Measurements from ENCODE around the gene CXCL3.
"Not testable (repeated sequence)": the region's sequence is repeated elsewhere in the genome, so short reads cannot be mapped to it uniquely, and the experiment has no call there.

The CXCL3 gene

DNA sequence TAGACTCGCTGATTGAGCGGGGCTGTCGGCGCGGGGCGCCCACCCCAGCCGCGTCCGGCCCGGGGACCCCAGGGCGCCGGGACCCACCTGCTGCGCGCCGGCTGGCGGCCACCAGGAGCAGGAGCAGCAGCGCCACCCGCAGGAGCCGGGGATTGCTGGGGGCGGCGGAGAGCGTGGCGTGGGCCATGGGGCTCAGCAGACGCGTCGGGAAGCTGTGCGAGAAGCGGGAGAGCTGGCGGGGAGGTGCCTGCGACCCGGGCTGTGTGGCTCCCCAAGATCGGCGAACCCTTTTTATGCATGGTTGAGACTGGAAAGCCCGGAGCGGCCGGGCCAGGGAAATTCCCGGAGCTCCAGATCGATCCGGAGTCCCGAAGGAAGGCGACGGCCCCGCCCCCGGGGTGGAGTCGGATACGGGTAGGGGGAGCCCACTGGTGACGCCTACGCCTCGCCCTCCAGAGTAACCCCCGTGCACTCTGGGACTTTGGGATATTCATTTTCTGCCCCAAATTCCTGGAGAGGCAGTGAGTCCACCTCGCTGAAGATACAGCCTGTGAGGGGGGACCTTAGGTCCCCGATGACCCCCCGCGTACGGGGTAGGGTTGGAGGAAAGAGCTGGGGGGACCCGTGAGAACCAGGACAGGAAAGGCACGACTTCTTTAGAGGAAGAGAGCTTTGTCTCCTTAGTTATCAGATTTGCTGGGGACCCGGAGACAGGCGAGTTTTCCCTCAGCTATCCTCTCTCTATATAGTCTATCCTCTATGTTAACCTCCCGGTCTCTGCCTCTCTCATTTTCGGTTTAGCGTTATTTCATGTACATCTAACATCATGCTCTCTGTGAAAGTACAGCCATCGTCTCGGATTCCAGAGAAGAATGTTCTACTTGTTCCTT, at the start of gene CXCL3:
Gene CXCL3, minus strand, starts transcription at position 265 of the 890 bp plus-strand sequence. Its CDS starts 78 bp downstream, at position 187.
- DNase-seq = peak; percentile 76

- DNase-seq = no peak
These were observed 49.0 kb upstream of the CXCL3 start for GRCh38 chr4:74087481-74087880.

GRCh38 chr4:74085669-74086068, 47.2 kb upstream of the CXCL3 start:
- no peak for DNase-seq

GRCh38 chr4:74084984-74085383, 46.5 kb upstream of the CXCL3 start:
- no peak for DNase-seq

DNA sequence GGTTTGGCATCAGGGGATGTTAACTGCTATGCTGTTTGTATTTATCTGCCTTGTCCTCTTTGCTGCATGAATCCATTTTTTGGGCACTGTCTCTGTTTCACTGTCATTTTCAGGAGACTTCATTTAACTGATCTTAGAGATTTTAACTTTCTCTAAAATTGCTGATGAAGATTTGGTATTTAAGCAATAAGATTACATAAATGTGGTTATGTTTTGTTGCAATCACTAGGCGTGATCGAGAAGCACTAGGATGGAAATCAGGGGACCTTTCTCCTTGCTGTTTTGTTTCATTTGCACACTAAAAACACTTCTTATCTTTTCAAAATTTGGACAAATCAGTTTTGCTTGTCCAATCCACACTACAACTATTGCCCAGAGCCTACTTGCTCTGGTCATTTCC, 45.1 kb upstream of the CXCL3 start:
- no peak for DNase-seq

GRCh38 chr4:74081035-74081434, 42.5 kb upstream of the CXCL3 start:
- no peak for DNase-seq

DNA sequence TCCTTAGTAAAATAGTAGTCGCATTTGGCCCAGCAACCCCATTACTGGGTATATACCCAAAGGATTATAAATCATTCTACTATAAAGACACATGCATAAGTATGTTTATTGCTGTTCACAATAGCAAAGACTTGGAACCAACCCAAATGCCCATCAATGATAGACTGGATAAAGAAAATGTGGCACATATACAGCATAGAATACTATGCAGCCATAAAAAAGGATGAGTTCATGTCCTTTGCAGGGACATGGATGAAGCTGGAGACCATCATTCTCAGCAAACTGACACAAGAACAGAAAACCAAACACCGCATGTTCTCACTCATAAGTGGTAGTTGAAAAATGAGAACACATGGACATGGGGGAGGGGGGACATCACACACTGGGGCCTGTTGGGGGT, 41.9 kb upstream of the CXCL3 start:
- DNase-seq = not testable (repeated sequence)

DNA sequence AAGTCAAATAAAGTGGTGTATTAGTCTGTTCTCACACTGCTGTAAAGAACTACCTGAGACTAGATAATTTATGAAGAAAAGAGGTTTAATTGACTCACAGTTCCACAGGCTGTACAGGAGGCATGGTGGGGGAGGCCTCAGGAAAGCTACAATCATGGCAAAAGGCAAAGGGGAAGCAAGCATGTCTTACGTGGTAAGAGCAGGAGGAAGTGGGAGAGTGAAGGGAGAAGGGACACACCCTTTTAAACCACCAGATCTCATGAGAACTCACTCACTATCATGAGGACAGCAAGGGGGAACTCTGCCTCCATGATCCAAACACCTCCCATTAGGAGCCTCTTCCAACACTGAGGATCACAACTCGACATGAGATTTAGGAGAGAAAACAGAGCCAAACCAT, 40.5 kb upstream of the CXCL3 start:
- not testable (repeated sequence) for DNase-seq

DNA sequence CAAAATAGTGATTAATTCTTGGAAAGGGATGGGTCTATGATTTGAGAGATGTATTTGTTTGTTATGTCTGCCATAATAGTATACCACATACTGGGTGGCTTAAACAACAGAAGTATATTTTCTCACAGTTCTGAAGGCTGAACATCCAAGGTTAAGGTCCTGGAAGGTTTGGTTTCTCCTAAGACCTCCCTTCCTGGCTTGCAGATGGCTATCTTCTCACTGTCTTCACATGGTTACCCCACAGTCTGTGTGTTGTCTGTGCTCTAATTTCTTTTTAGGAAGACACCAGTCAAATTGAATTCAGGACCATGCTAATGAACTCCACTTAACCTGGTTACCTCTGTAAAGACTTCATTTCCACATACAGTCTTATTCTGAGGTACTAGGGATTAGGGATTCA, 34.9 kb upstream of the CXCL3 start:
- no peak for DNase-seq

DNA sequence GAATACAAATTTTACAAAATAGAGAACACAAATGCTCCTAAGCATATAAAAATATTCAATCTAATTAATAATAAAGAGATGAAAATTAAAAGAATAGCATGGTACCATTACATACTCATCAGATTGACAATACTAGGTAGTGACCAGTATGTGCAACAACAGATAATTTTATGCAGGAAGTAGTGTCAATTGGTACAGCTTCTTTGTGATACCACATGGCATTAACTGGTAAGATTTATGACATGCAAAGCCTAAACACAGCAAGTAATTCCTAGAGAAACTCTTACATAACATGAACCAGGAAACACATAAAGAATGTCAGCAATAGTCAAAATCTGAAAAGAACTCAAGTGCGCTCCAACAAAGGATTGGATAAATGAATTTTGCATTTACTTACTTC, 34.2 kb upstream of the CXCL3 start:
- DNase-seq = no peak

DNA sequence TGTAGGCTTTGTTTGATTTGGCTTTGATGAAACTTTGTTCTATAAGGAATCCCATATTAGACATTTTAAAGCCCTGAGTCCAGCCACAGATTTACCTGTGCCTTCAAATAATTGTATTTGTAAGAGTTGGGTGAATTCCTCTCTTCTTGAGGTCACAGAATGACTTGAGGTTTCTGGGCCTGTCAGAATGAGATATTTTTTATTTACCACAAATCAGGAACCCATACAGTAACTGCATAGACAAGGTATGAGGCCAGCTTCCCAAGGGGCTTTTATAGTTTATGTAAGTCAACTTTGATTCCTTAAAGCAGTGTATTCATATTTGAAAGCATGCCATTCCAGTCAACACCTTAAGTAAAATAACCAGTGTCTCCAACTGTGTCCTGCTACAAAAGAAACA, 29.1 kb upstream of the CXCL3 start:
- DNase-seq = no peak

DNA sequence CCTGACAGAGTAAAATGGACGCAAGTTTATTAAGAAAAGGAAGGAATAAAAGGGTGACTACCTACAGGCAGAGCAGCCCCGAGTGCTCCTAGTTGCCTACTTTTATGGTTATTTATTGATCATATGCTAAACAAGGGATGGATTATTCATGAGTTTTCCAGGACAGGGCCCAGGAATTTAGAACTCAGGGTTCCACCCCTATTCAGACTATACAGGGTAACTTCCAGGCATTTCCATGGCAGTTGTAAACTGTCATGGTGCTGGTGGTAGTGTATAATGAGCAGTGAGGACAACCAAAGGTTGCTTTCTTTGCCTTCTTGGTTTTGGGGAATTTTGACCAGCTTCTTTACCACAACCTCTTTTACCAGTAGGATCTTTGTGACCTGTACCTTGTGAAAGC, 27.7 kb upstream of the CXCL3 start:
- no peak for DNase-seq

- DNase-seq = no peak
These were observed 26.7 kb upstream of the CXCL3 start for GRCh38 chr4:74065115-74065642.

- no peak for DNase-seq
These were observed 25.4 kb upstream of the CXCL3 start for GRCh38 chr4:74063859-74064258.

DNA sequence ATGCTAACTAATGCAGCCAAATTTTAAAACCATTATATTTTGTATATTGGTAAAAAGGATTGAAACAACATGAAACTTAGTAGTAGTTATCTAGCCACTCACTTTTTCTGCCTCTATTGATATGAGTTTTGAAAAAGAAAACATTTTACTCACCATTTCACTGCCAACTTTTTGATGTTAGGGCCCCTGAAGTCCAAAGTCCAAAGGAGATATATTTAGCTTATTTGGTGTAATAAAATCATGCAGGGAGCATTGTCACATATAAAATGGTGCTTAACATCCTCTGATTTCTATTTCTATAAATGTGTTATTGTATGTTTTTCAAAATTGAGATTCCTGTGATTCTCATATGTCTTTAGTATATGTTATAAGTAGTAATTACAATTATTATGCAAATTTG, 24.5 kb upstream of the CXCL3 start:
- no peak for DNase-seq

- DNase-seq = no peak
These were observed 22.9 kb upstream of the CXCL3 start for GRCh38 chr4:74061430-74061829.

DNA sequence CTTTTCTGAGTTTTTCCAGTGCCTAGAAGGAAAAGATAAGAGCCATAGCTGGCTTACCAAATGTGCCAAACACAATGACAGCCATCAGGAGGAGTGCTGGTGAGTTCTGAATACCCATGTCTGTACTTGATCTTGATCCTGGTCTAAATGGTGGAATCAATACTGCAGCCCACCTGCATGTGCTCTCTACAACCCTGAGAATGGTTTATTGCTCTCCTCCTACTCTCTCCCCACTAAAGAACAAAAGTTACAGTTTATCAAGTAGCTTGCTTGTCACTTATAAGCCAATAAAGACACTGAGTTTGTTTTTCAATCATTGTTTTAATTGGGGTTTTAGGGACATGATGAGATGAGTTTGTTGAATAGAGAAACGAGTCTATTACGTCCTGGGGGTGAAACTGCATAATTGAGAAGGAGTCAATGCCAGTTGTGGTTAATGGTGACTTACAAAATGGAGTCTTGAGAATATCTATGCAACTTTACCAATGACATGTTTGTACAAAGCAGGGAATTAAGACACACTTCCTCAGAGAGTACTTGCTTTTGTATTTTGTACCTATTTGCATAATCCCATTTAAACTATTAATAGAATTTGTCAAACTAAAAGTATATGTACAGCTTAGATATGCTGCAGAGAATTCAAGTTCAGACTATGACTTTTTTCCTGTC, 20.8 kb upstream of the CXCL3 start:
- DNase-seq = no peak

DNA sequence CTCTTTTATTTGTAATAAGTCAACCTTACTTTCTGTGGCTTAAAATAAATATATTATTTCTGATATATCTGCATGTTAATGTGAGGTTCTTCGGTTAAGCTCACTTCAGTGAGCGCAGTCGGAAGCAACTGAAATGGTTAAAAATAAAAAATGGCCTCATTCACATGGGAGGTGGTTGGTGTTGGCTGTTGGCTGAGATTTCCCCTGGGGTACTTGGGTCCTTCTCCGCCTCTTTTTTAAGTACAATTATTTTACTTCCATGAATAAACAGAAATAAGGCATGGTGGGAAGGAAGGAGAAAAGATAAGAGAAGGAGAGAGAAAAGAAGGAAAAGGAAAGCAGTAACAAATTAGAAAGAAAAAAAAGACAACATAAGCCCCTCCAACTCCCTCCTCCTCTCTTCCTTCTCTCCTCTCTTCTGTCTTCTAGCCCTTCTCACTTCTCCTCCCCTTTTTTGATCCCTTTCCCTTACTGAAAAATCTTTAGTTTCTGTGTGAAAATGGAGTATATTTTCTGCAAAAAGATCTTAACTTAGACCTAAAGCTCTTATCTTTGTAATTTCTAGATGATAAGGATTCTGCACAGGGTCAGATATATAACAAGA, 19.7 kb upstream of the CXCL3 start:
- no peak for DNase-seq

- DNase-seq = no peak
These were observed 19.1 kb upstream of the CXCL3 start for GRCh38 chr4:74057588-74057987.

GRCh38 chr4:74056858-74057562, 18.5 kb upstream of the CXCL3 start:
- peak; percentile 77 for DNase-seq

DNA sequence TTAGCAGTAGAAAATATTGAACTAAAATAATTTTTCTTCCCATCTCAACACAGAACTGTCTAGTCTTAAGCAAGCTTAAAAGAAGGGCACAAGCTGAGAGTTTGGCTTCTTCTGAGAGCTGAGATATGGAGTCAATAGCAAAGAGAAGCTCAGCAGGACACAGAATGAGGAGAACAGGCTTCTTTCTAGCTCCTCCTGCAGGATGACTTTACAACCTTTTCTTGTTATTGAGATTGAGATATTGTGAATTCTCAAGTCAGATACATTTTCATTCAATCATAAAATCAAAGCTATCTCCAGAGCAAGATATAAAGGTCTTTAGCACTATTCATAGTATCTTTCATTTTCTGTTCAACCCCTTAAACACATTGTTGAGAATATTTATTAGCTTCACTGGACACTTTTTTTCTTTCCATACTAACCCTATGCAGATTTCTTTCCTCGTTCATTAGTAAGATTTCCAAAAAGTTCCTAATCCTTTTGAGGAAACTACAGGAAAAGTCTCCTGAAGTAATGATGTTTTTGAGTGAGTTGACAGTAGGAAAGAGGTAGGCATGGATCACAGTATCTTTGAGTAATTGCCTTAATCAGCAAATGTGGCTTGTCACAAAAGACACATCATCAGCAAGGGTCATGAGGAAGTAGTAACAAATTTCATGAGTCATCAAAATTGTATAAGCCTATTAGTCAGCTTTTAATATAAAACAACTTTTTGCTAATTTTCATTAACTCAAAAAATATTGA, 17.8 kb upstream of the CXCL3 start:
- peak; percentile 60 for DNase-seq

DNA sequence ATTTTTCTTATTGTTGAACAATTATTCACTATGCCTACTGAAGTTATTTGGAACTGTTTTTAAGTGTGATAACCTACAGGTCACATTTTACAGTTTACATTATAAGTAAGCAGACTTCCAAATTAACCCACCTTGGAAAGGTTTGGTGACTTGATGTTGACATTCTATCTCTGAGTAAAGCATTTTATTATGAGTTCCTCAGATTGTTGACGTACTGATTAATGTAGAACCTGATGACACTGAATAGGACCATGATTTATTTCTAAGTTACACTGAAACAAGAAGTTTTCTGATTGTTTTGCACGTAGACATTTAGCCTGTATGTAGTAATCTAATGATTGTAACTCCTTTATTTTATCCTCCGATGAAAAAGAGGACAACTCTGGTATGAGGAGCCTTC, 17.0 kb upstream of the CXCL3 start:
- no peak for DNase-seq
